ENCODE measurements around the gene CRACR2B.

CRACR2B gene

DNA sequence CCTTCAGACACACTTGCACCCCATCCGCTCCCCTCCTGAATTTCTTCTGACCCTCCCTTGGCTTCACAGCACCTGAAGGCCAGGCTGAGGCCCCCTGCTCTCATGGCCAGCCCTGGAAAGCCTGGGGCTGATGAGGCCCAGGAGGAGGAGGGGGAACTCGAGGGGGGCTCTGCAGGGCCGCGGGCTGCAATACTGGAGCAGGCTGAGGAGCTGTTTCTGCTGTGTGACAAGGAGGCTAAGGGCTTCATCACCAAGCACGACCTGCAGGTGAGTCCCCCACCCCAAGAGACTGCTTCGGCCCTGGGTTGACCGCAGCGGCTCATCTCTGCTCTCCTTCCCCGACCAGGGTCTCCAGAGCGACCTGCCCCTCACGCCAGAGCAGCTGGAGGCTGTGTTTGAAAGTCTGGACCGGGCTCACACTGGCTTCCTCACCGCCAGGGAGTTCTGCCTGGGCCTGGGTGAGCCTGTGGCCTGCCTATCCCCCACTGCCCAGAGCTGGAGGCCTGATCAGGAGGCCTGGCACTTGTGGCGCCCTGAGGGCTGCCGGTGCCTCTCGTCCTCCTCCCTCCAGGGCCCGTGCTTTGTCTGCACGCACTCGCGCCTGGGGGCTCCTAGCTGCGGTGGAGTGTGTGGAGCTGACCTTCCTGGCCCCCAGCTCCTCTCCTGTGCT is 922 bp downstream of the CRACR2B start:
- TF ChIP-seq CTCF (IDR thresholded peaks at IDR 0.05): no peak

DNA sequence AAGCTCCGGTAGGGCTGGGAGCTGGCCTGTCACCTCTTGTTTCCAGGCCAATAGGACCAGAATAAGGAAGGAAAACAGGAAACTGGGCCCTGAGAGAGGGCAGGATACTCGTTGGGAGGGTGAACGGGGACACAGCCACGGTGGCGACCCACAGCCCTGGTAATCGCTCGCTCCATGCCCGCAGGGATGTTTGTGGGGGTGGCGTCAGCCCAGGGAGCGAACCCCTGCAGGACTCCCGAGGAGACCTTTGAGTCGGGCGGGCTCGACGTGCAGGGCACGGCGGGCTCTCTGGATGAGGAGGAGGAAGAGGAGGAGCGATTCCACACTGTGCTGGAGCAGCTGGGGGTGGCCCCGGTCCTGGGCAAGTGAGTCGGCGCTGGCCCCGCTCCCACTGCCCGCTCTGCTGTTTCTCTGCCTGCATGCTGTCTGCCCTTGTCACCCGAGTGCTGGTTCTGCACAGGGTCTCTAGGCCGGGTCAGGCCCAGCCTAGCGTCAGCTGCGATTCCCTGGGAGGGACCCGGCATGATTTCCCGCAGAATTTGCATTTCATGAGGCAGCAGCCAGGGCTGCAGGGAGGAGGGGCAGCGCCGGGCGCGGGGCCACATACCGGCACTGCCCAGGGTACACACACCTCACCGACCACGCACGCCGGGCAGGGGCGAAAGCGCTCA is 1.6 kb downstream of the CRACR2B start:
- no peak for TF ChIP-seq CTCF (IDR thresholded peaks at IDR 0.05)

DNA sequence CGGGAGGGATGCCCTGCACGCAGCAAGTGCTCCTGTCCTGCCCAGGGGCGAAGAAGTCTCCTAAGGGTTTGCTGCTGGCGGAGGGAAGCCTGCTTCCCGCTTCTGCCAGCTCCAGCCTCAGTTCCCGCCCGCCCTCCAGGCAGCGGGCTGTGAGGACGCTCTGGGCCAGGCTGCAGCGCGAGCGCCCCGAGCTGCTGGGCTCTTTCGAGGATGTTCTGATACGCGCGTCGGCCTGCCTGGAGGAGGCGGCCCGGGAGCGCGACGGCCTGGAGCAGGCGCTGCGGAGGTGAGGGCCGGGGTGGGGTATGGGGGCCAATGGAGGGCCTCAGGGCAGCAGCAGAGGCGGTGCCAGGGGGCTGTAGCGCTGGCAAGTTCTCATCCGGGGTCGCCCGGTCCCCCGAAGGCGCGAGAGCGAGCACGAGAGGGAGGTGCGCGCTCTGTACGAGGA is 2.2 kb downstream of the CRACR2B start:
- TF ChIP-seq CTCF (IDR thresholded peaks at IDR 0.05): no peak

DNA sequence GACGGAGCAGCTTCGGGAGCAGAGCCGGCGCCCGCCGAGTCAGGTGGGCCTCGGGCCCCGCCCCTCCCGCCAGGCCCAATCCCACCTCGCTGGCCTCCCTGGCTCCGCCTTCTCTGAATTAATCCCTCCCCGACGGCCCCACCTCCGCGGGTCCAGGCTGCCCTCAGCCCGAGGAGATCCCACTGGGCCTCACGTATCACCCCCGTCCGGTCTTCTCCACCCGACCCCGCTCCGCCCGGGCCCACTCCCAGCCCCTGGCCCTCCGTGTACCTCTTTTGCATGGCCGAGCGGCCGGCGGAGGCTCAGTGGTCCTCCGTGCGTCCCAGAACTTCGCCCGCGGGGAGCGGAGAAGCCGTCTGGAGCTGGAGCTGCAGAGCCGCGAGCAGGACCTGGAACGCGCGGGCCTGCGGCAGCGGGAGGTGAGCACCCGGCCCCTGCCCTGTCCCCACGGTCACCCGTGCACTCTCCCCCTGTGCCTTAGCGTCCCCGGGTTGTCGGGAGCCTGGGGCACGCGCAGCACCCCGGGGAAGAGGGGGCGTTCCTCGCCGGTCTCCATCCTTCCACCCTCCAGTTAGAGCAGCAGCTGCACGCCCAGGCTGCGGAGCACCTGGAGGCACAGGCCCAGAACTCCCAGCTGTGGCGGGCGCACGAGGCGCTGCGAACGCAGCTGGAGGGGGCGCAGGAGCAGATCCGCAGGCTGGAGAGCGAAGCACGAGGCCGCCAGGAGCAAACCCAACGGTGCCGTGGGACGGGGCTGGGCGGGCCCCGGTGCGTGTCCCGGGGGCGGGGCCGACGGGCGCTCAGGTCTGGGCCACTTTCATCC is 2.8 kb downstream of the CRACR2B start:
- no peak for TF ChIP-seq CTCF (IDR thresholded peaks at IDR 0.05)

GRCh38 chr11:831118-831864 is 3.6 kb downstream of the CRACR2B start:
- no peak for TF ChIP-seq CTCF (IDR thresholded peaks at IDR 0.05)

DNA sequence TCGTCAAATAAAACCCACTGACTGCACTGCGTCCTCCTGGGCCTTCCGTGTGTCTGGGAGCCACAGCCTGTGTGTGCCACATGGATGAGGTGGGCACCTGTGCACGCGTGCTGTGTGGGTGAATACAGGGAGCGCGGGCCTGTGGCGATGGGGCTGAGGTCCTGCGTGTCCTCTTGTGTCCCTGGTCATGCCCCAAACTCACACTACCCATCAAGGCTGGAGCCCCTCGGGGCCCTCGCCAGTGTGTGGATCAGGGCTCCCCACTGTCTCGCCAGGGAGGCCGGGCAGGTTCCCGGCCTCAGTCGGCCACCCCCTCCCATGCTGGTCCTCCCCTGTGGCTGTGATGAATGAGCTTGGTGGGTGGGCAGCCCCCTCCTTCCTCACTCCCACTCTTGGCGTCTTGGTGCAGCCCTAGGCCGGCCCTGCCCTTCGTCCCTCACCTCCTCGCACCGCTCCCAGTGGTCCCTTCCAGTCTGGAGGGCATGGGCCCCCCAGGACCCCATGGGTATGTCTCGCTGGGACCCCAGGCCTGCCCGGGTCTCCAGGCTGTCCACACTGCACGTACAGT is 4.3 kb downstream of the CRACR2B start:
- TF ChIP-seq CTCF (IDR thresholded peaks at IDR 0.05): no peak
